K562 (cell line): ENCODE data around the gene PPP4R3B. TPM values are rescaled to one million over a fixed set of nuclear protein-coding genes. Genes with fewer than 3 reads are reported as not detected.

Experiments
- ARHGAP35 ChIP-seq: fragments of 450-650 bp; IDR thresholded peaks from 2 replicates; pipeline ENCODE4 v1.6.1; 2018; ENCODE audit not compliant: partially characterized antibody
- ATF1 ChIP-seq, 2 experiments: fragments of 450-650 bp in 1 of 2; IDR thresholded peaks; 2 replicates each; pipeline ENCODE4 v1.6.1; 2016; ENCODE audit warnings: missing compliant biosample characterization in 1 of 2, missing genetic modification characterization in 1 of 2
- CHD7 ChIP-seq: fragments of 200-600 bp; sonication (generic); IDR thresholded peaks from one replicate; pipeline ENCODE4 v1.6.1; 2012; ENCODE audit warnings: mild to moderate bottlenecking, low read depth, low read length, inconsistent platforms
- E2F3 ChIP-seq: fragments of 250-450 bp; sonication (Bioruptor Pico); IDR thresholded peaks from 2 replicates; pipeline ENCODE4 v1.4.0; 2020; ENCODE audit warnings: mild to moderate bottlenecking
- MEF2A ChIP-seq: IDR thresholded peaks from 2 replicates; pipeline ENCODE4 v1.6.1; 2011; ENCODE audit warnings: low read depth, mild to moderate bottlenecking, low read length, moderate library complexity; ENCODE audit not compliant: control insufficient read depth
- NRF1 ChIP-seq, 2 experiments: fragments of 450-650 bp; IDR thresholded peaks in 1 of 2; conservative IDR thresholded peaks in 1 of 2; 2 replicates each; pipeline ENCODE4 v1.6.1; 2014; ENCODE audit warnings: mild to moderate bottlenecking in 2 of 2
- SRSF3 ChIP-seq: fragments of 200-400 bp; formaldehyde crosslinking; IDR thresholded peaks from 2 replicates; pipeline ENCODE4 v1.6.1; 2016; ENCODE audit warnings: mild to moderate bottlenecking, low read length, moderate library complexity; ENCODE audit not compliant: insufficient read depth
- TAF9B ChIP-seq: fragments of 450-650 bp; IDR thresholded peaks from 2 replicates; pipeline ENCODE4 v1.6.1; 2018; ENCODE audit warnings: mild to moderate bottlenecking; ENCODE audit not compliant: partially characterized antibody
- ZNF212 ChIP-seq: fragments of 450-650 bp; formaldehyde crosslinking; IDR thresholded peaks from 2 replicates; pipeline ENCODE4 v1.4.0; 2020; ENCODE audit warnings: mild to moderate bottlenecking
- ZNF699 ChIP-seq: fragments of 250-450 bp; sonication (Bioruptor Pico); IDR thresholded peaks from 2 replicates; pipeline ENCODE4 v1.8.0; 2021; ENCODE audit warnings: mild to moderate bottlenecking, moderate library complexity; ENCODE audit not compliant: insufficient replicate concordance
- polyA plus RNA-seq, 8 experiments: library from polyadenylated mRNA; depleted of rRNA in 4 of 8; stranded (reverse) in 5 of 8; unstranded in 3 of 8; fragments of >200 nt; fragmentation: Nextera tagmentation in 2 of 8; fragmentation: Illumina TruSeq in 1 of 8; extraction: Ambion mirVana in 2 of 8; extraction: Trizol in 1 of 8; gene quantifications; 2 replicates each; pipeline versions ENCODE4 v1.2.1 to v1.2.3, GENCODE V29; 2011 to 2014; ENCODE audit warnings: inconsistent platforms in 1 of 8, missing spikeins in 1 of 8
- total RNA-seq, 7 experiments: library from RNA; depleted of rRNA in 6 of 7; stranded (reverse); fragments of >200 nt in 6 of 7; fragmentation: Illumina TruSeq in 2 of 7; extraction: Trizol in 2 of 7; gene quantifications; 2 replicates each; pipeline versions ENCODE4 v1.2.1 to v1.2.3, GENCODE V29; 2011 to 2021; ENCODE audit warnings: low replicate concordance in 1 of 7
- TF ChIP-seq, protein P1 (sequence below): fragments of 250-450 bp; sonication (Bioruptor Pico); IDR thresholded peaks from 2 replicates; pipeline ENCODE4 v1.5.0; 2020; ENCODE audit warnings: mild to moderate bottlenecking, borderline replicate concordance

PPP4R3B gene
- total and polyA plus RNA-seq, 9 of the 15 experiments (the other 6 are each of a cell fraction or from before 2014, with no cell fraction given) = 13.2 to 59.2 (median 41.9) TPM

GRCh38 chr2:55618275-55619055 lies 1.0 kb upstream of the PPP4R3B start (continued):
- TF ChIP-seq CHD7 (no peak), NRF1 (conservative IDR thresholded peaks at IDR 0.05 in 1 of 2, IDR thresholded peaks at IDR 0.05 in 1 of 2) (peak; percentile 67 to 74), TAF9B (no peak), ZNF212 (no peak), MEF2A (no peak), E2F3 (CRISPR knock-in tag) (no peak), SRSF3 (no peak), ARHGAP35 (no peak), ATF1 (CRISPR knock-in tag; IDR thresholded peaks at IDR 0.05) (no peak), ATF1 (tag; IDR thresholded peaks at IDR 0.05) (peak; percentile 8; the same call in 1 of the 2 replicates), ZNF699 (CRISPR knock-in tag) (no peak)
- TF ChIP-seq, protein P1, sequence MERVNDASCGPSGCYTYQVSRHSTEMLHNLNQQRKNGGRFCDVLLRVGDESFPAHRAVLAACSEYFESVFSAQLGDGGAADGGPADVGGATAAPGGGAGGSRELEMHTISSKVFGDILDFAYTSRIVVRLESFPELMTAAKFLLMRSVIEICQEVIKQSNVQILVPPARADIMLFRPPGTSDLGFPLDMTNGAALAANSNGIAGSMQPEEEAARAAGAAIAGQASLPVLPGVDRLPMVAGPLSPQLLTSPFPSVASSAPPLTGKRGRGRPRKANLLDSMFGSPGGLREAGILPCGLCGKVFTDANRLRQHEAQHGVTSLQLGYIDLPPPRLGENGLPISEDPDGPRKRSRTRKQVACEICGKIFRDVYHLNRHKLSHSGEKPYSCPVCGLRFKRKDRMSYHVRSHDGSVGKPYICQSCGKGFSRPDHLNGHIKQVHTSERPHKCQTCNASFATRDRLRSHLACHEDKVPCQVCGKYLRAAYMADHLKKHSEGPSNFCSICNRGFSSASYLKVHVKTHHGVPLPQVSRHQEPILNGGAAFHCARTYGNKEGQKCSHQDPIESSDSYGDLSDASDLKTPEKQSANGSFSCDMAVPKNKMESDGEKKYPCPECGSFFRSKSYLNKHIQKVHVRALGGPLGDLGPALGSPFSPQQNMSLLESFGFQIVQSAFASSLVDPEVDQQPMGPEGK (CRISPR knock-in tag) = no peak
